GM12801 (cell line): ENCODE results near the gene GNG14.

Experiments
- TF ChIP-seq, protein P1 (sequence below): IDR thresholded peaks from one replicate; pipeline ENCODE4 v1.5.1; 2011; ENCODE audit warnings: control low read depth; ENCODE audit not compliant: insufficient read length; ENCODE audit errors: extremely low read depth

GNG14 gene

GRCh38 chr19:12647490-12648071 lies 40.2 kb upstream of the GNG14 start:
- TF ChIP-seq, protein P1, sequence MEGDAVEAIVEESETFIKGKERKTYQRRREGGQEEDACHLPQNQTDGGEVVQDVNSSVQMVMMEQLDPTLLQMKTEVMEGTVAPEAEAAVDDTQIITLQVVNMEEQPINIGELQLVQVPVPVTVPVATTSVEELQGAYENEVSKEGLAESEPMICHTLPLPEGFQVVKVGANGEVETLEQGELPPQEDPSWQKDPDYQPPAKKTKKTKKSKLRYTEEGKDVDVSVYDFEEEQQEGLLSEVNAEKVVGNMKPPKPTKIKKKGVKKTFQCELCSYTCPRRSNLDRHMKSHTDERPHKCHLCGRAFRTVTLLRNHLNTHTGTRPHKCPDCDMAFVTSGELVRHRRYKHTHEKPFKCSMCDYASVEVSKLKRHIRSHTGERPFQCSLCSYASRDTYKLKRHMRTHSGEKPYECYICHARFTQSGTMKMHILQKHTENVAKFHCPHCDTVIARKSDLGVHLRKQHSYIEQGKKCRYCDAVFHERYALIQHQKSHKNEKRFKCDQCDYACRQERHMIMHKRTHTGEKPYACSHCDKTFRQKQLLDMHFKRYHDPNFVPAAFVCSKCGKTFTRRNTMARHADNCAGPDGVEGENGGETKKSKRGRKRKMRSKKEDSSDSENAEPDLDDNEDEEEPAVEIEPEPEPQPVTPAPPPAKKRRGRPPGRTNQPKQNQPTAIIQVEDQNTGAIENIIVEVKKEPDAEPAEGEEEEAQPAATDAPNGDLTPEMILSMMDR: no peak

DNA sequence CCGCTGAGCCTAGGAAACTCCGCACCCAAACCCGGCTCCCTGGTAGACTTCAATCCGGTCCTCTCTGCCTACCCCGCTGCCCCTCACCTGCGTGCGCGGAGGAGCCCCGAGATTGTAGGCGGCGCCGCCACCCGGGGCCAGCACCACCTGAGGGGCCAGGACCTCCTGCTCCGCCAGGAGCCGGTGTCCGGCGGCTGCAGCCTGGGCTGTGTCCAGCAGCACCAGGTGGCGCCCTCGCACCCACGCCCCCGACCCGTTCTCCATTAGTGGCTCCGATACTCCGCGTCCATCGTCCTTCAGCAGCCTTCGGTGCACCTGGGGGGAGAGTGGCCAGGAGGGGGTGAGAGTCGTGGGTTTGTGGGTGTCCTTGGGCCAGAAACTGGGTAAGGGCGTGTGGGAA lies 39.7 kb upstream of the GNG14 start:
- TF ChIP-seq, protein P1: no peak

DNA sequence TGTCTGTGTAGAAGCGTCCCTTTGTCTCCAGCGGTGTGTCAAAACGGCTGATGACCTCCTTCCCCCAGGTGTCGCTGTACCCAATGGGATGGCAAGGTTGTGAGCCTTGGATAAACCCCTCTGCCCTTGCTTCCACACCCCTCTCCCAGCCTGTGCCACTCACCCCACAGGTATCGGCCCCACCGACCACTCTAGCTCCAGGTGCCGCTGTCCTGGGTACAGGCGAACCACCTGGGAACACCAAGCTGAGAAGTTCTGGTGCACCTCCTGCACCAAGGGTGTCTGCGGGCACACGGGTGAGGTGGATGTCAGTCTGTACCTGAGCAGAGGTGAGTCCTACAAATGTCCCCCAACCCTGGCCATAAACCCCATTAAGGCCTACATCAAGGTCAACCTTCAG lies 37.9 kb upstream of the GNG14 start:
- TF ChIP-seq, protein P1: no peak

DNA sequence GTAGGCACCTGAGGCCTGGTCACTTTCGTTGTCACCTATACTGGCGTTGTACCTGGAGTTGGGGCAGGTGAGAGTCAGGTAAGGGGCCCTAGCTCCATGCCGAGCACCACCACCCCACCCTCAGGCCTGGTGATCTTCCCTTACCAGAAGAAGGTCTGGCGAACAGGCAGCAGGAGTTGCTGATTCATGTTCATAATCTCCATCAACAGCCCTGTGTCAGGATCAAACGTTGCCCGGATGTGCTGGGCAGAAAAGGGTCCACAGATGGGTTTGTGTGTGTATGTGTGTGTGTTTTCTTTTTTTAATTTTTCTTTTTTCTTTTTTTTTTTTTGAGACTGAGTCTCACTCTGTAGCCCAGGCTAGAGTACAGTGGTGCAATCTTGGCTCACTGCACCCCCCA lies 35.6 kb upstream of the GNG14 start:
- TF ChIP-seq, protein P1: no peak

GRCh38 chr19:12655546-12655945 lies 32.3 kb upstream of the GNG14 start:
- TF ChIP-seq, protein P1: no peak

DNA sequence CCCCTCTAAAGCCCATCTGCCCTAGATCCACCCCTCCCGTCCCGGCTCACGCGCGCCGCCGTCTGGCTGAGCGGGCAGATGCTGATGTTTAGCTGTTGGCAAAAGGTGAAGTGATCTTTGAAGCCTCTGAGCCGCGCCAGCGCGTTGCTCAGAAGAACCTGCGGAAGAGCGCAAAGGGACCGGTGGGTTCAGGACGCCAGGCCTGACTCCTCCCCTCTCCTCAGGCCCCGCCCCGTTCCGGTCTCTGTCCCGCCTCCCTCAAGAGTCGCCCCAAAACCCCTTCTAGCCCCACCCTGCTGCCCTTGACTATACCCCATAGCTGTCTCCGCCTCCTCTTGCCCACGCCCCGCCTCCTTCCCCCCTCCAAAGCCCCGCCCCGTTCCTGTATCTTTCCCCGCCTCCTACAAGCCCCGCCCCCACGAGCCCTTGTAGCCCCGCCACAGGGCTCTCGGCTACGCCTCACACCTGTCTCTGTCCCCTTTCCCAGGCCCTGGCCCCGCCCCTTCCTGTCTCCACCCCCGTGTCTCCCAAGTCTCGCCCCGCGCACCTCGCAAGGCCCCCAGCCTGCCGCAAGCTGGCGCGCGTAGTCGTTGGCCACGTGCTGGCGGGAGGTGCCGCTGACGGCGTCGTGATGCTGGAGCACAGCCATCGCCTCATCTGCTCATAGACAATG lies 30.8 kb upstream of the GNG14 start:
- TF ChIP-seq, protein P1: no peak

DNA sequence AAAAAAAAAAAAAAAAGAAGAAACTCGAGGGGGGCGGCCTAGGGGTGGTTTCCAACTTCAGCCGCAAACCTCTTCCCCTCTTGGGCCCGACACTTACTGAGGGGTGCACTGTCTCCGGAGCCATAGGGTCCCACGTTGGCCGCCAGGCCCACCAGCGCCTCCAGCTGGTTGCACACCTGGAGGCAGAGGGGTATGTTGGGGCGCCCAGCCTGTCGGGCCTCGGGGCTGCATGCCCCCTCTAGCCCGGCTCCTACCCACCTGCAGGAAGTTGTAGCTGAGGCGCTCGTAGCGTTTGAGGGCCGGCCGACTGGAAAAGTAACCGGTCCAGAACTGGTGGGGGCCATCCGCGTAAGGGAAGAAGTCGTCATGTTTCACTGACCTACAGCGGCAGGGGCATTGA lies 29.8 kb upstream of the GNG14 start:
- TF ChIP-seq, protein P1: no peak
